ENCODE measurements around the gene BPIFA2.

- no peak for TF ChIP-seq EP300 (IDR thresholded peaks at IDR 0.05)
- TF ChIP-seq CTCF (IDR thresholded peaks at IDR 0.05) = no peak
- no peak for TF ChIP-seq POLR2A (IDR thresholded peaks at IDR 0.05)
These were observed 1.3 kb upstream of the BPIFA2 start for GRCh38 chr20:33166533-33167113.
